Endothelial cell of umbilical vein (primary cell): ENCODE data around the gene U2AF1. TPM values are rescaled to one million over a fixed set of nuclear protein-coding genes. Genes with fewer than 3 reads are reported as not detected.
"Not testable (repeated sequence)": the region's sequence is repeated elsewhere in the genome, so short reads cannot be mapped to it uniquely, and the experiment has no call there.

Experiments used
- BruUV-seq: library from RNA; stranded (reverse); fragments of 400-500 nt; replicated peaks from 2 replicates; lab custom pipeline; 2021; lab: Mats Ljungman, UMichigan
- CTCF ChIA-PET: fragments of 300-600, 350-600 bp; sonication (Branson Sonifier 250); formaldehyde crosslinking; loops from one replicate; lab custom pipeline; 2021; ENCODE audit warnings: antibody characterized with exemption, inconsistent platforms; lab: Charles Lee
- POLR2A ChIA-PET: fragments of 300-600, 350-600 bp; sonication (Branson Sonifier 250); formaldehyde crosslinking; loops from one replicate; lab custom pipeline; 2021; ENCODE audit warnings: antibody characterized with exemption, inconsistent platforms; lab: Charles Lee
- DNase-seq: peaks from one replicate; pipeline ENCODE4 v3.0.0-alpha.2; 2011; ENCODE audit warnings: low read depth, low spot score
- FAIRE-seq: peaks from 2 replicates; lab custom pipeline; 2011; peaks lifted over from hg19 to GRCh38; lab: Jason Lieb, UNC
- H2AFZ ChIP-seq: 2 replicates; pipeline ENCODE4 v1.6.0; 2012; ENCODE audit warnings: low read depth, low read length, control low read depth, inconsistent platforms
- H3K27ac ChIP-seq: 2 replicates; pipeline ENCODE4 v1.5.1; 2011; ENCODE audit warnings: low read depth, mild to moderate bottlenecking, control low read depth, low read length, moderate library complexity; ENCODE audit not compliant: insufficient read depth
- H3K27me3 ChIP-seq, 2 experiments: 2 replicates each; pipeline versions ENCODE4 v1.6.0 to v1.6.1; 2011; ENCODE audit warnings: low read length in 2 of 2, mixed read lengths in 1 of 2; ENCODE audit not compliant: control insufficient read depth in 2 of 2, insufficient read depth in 2 of 2
- H3K36me3 ChIP-seq, 2 experiments: 2 replicates in 1 of 2; 3 replicates in 1 of 2; pipeline ENCODE4 v1.5.1; 2011; ENCODE audit warnings: low read length in 2 of 2, mild to moderate bottlenecking in 1 of 2, moderate library complexity in 1 of 2; ENCODE audit not compliant: control insufficient read depth in 2 of 2, insufficient read depth in 2 of 2; ENCODE audit errors: extremely low read depth in 1 of 2
- H3K4me1 ChIP-seq: 3 replicates; pipeline ENCODE4 v1.5.1; 2011; ENCODE audit warnings: mild to moderate bottlenecking, low read length; ENCODE audit not compliant: control insufficient read depth, insufficient read depth; ENCODE audit errors: extremely low read depth
- H3K4me2 ChIP-seq: 2 replicates; pipeline ENCODE4 v1.6.1; 2011; ENCODE audit warnings: low read length, control low read depth, mixed read lengths; ENCODE audit not compliant: insufficient read depth
- H3K4me3 ChIP-seq, 3 experiments: fragments of 200-600 bp in 1 of 3; sonication (generic), shearing (Covaris generic) in 1 of 3; replicated peaks in 1 of 3; 2 replicates each; pipeline ENCODE4 v1.5.1; 2011 to 2016; ENCODE audit warnings: control low read depth in 3 of 3, low read length in 3 of 3, mild to moderate bottlenecking in 2 of 3, inconsistent platforms in 1 of 3, low read depth in 1 of 3, moderate library complexity in 1 of 3; ENCODE audit not compliant: insufficient read depth in 1 of 3
- H3K79me2 ChIP-seq: 2 replicates; pipeline ENCODE4 v1.6.0; 2012; ENCODE audit warnings: low read length, inconsistent platforms; ENCODE audit not compliant: control insufficient read depth, insufficient read depth
- H3K9ac ChIP-seq: replicated peaks from 2 replicates; pipeline ENCODE3; 2011; ENCODE audit warnings: low read length, control low read depth; ENCODE audit not compliant: insufficient read depth; ENCODE audit errors: extremely low read depth
- H3K9me1 ChIP-seq: replicated peaks from 3 replicates; pipeline ENCODE4 v1.6.0; 2011; ENCODE audit warnings: mild to moderate bottlenecking, low read length; ENCODE audit not compliant: control insufficient read depth, insufficient read depth; ENCODE audit errors: extremely low read depth
- H3K9me3 ChIP-seq: replicated peaks from 2 replicates; pipeline ENCODE4 v1.5.1; 2012; ENCODE audit warnings: low read length, inconsistent platforms; ENCODE audit not compliant: control insufficient read depth, insufficient read depth
- H4K20me1 ChIP-seq: replicated peaks from 2 replicates; pipeline ENCODE3; 2011; ENCODE audit warnings: mild to moderate bottlenecking, low read length; ENCODE audit not compliant: control insufficient read depth, insufficient read depth; ENCODE audit errors: extremely low read depth
- dilution Hi-C: fragments of 300-500 bp; cut with MboI; formaldehyde crosslinking; loops from one replicate; pipeline ENCODE4 v1.15.0; 2019; ENCODE audit warnings: low sequenced_read_pairs; ENCODE audit not compliant: extremely low pct_ligation_motif_present
- intact Hi-C: fragments of 100-400 bp; cut with micrococcal nuclease; formaldehyde crosslinking; loops from one replicate; pipeline ENCODE4 v1.10.0; 2022
- polyA plus RNA-seq, 4 experiments: library from polyadenylated mRNA; depleted of rRNA in 3 of 4; stranded (reverse) in 3 of 4; unstranded in 1 of 4; fragments of >200 nt; gene quantifications; 2 replicates each; pipeline versions ENCODE4 v1.2.1 to v1.2.3, GENCODE V29; 2011 to 2012; ENCODE audit warnings: missing spikeins in 1 of 4
- total RNA-seq: library from RNA; stranded (reverse); gene quantifications from 2 replicates; pipeline ENCODE4 v1.2.3, GENCODE V29; 2021

U2AF1 gene
- total and polyA plus RNA-seq, 2 donors (not counting 3 experiments of a cell fraction or from before 2014, with no cell fraction given), result 49.5 to 89.8 TPM

DNA sequence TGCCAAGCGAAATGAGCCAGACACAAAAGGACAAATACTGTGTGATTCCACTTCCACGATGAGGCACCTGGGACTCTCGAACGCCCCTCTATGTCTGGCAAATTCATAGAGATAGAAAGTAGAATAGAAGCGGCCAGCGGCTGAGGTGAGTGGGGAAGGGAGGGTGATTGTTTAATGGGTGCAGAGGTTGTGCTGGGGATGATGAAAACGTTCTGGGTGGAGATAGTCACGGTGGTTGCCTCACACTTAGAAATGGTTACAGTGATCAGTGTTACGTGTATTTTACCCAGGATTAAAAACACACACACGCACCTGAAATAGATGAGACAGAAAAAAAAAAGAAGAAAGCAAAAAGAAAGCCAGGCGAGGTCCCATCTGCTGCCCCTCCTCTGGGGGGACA lies 34.6 kb downstream of the U2AF1 start:
- H2AFZ ChIP-seq, FAIRE-seq, H4K20me1 ChIP-seq, POLR2A ChIA-PET, H3K27ac ChIP-seq, H3K27me3 ChIP-seq, H3K4me2 ChIP-seq, BruUV-seq, DNase-seq, CTCF ChIA-PET, H3K4me3 ChIP-seq, H3K4me1 ChIP-seq, H3K9me3 ChIP-seq, intact Hi-C loops, H3K9ac ChIP-seq, dilution Hi-C loops, H3K9me1 ChIP-seq, H3K36me3 ChIP-seq, H3K79me2 ChIP-seq: not testable (repeated sequence)

DNA sequence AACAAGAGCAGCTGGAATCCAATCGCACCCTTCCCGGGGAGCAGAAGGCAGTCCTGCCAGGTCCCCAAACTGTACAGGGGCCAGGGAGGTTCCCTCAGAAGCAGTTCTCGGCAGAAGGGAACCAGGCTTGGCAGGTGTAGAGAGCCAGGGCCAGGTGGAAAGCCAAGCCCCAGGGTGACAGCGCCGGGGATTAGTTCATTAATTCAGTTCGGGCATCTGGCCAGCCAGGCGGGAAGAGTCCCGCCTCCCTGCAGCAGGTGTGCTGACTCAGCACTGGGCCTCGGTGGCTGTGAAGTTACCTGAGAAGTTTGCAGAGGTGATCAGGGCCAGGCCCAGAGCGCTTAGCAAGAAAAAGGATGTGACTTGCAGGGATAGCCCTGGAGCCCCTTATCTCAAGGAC lies 37.7 kb downstream of the U2AF1 start:
- H3K4me3 ChIP-seq, H2AFZ ChIP-seq, POLR2A ChIA-PET, H3K4me1 ChIP-seq, H3K9me1 ChIP-seq, CTCF ChIA-PET, H3K9me3 ChIP-seq, H3K27ac ChIP-seq, H3K27me3 ChIP-seq, DNase-seq, H4K20me1 ChIP-seq, BruUV-seq, intact Hi-C loops, dilution Hi-C loops, H3K36me3 ChIP-seq, H3K9ac ChIP-seq, FAIRE-seq, H3K79me2 ChIP-seq, H3K4me2 ChIP-seq: not testable (repeated sequence)

DNA sequence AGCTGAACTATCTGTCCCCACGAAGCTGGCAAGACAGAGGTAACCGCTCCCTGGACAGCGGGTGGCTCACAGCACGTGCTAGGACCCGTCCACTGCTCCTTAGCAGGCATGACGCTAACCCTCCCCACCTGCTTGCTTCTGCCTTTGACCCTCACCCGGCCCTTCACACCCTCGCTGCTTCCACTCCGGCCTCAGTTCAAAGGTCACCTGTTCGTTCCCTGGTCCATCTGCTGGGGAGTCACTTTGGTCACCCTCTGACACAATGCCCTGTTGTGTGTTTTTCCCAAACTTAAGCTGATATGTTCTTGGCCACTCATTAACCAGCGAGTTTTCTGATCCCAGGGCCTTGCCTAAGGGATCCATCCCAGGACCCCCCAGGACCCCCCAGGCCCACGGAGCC lies 39.3 kb downstream of the U2AF1 start:
- H3K36me3 ChIP-seq, H3K27me3 ChIP-seq, BruUV-seq, H3K9ac ChIP-seq, H3K9me3 ChIP-seq, H3K4me2 ChIP-seq, H3K27ac ChIP-seq, H3K9me1 ChIP-seq, FAIRE-seq, dilution Hi-C loops, H3K4me1 ChIP-seq, H4K20me1 ChIP-seq, H2AFZ ChIP-seq, H3K4me3 ChIP-seq, DNase-seq, H3K79me2 ChIP-seq, POLR2A ChIA-PET, intact Hi-C loops, CTCF ChIA-PET: not testable (repeated sequence)

DNA sequence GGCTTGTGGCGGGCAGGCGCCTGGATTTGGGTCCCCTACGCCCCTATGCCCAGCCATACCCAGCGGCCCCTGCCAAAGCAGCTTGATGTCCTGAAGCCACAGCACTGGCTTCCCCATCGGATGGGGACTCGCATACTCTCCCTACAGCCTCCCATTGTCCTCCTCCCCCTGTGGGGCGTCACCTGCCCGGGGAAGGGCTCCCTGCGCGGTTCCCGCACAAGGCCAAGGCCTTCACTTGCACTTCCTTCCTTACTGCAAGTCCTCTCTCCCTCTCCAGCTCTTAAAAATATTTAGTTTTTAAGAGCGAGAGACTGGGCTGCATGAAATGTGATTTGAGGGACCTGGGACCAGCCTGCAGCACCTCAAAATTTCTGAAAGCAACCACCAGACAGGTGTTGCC lies 40.7 kb downstream of the U2AF1 start:
- H3K36me3 ChIP-seq, DNase-seq, H3K79me2 ChIP-seq, H3K9ac ChIP-seq, H3K4me3 ChIP-seq, H3K27me3 ChIP-seq, intact Hi-C loops, H2AFZ ChIP-seq, H4K20me1 ChIP-seq, H3K9me1 ChIP-seq, dilution Hi-C loops, H3K27ac ChIP-seq, BruUV-seq, CTCF ChIA-PET, H3K4me1 ChIP-seq, FAIRE-seq, H3K4me2 ChIP-seq, POLR2A ChIA-PET, H3K9me3 ChIP-seq: not testable (repeated sequence)
